GM23248 (cell line): ENCODE data around the gene CALD1. TPM values are rescaled to one million over a fixed set of nuclear protein-coding genes. Genes with fewer than 3 reads are reported as not detected.

Experiments used
- DNase-seq: peaks from one replicate; pipeline ENCODE4 v3.0.0-alpha.2; 2015
- H2AFZ ChIP-seq: fragments of 200-600 bp; sonication (generic); 2 replicates; pipeline ENCODE4 v1.6.1; 2016; ENCODE audit warnings: antibody characterized with exemption
- H3F3A ChIP-seq: fragments of 200-600 bp; sonication (generic); 2 replicates; pipeline ENCODE4 v1.6.1; 2016; ENCODE audit warnings: mild to moderate bottlenecking, antibody characterized with exemption, mixed run types; ENCODE audit not compliant: insufficient read depth
- H3K27ac ChIP-seq: fragments of 200-600 bp; sonication (generic); 2 replicates; pipeline ENCODE4 v1.5.1; 2016; ENCODE audit warnings: mild to moderate bottlenecking
- H3K27me3 ChIP-seq: fragments of 200-600 bp; sonication (generic); replicated peaks from 2 replicates; pipeline ENCODE4 v1.6.1; 2016; ENCODE audit warnings: mild to moderate bottlenecking; ENCODE audit not compliant: insufficient read depth
- H3K36me3 ChIP-seq: fragments of 200-600 bp; sonication (generic); 2 replicates; pipeline ENCODE4 v1.6.1; 2016; ENCODE audit warnings: low read depth, mild to moderate bottlenecking
- H3K4me1 ChIP-seq: fragments of 200-600 bp; sonication (generic); 2 replicates; pipeline ENCODE4 v1.6.1; 2016; ENCODE audit warnings: mild to moderate bottlenecking; ENCODE audit not compliant: insufficient read depth
- H3K4me2 ChIP-seq: fragments of 200-600 bp; sonication (generic); one replicate; pipeline ENCODE4 v1.6.1; 2016; ENCODE audit warnings: mild to moderate bottlenecking; ENCODE audit not compliant: unreplicated experiment
- H3K4me3 ChIP-seq: fragments of 200-600 bp; sonication (generic); 2 replicates; pipeline ENCODE4 v1.5.1; 2016; ENCODE audit warnings: mild to moderate bottlenecking
- H3K79me2 ChIP-seq: fragments of 200-600 bp; sonication (generic); 2 replicates; pipeline ENCODE4 v1.6.1; 2016; ENCODE audit warnings: mild to moderate bottlenecking; ENCODE audit not compliant: insufficient read depth
- H3K9ac ChIP-seq: fragments of 200-600 bp; sonication (generic); 2 replicates; pipeline ENCODE4 v1.6.1; 2016; ENCODE audit warnings: mild to moderate bottlenecking
- H3K9me2 ChIP-seq: fragments of 200-600 bp; sonication (generic); 2 replicates; pipeline ENCODE4 v1.6.1; 2016; ENCODE audit warnings: mixed run types, mild to moderate bottlenecking, moderate library complexity; ENCODE audit not compliant: insufficient read depth
- H3K9me3 ChIP-seq: fragments of 200-600 bp; sonication (generic); one replicate; pipeline ENCODE4 v1.6.1; 2017; ENCODE audit warnings: low read depth
- H4K20me1 ChIP-seq: fragments of 200-600 bp; sonication (generic); 2 replicates; pipeline ENCODE4 v1.6.0; 2016; ENCODE audit not compliant: insufficient read depth
- EZH2 ChIP-seq: fragments of 200-600 bp; sonication (generic); IDR thresholded peaks from 2 replicates; pipeline ENCODE4 v1.6.1; 2018; ENCODE audit warnings: antibody characterized with exemption, mild to moderate bottlenecking; ENCODE audit not compliant: insufficient read depth, poor library complexity, severe bottlenecking
- EZH2phosphoT487 ChIP-seq: fragments of 200-600 bp; sonication (generic); IDR thresholded peaks from 2 replicates; pipeline ENCODE4 v1.6.1; 2018; ENCODE audit warnings: antibody characterized with exemption, moderate library complexity, mild to moderate bottlenecking, low read depth; ENCODE audit not compliant: insufficient read depth
- WGBS, 2 experiments: methylation state at CpG; one replicate each; pipeline ENCODE4 v1.1.6; 2015 to 2017; ENCODE audit warnings: low lambda C conversion rate in 2 of 2, low coverage in 1 of 2; ENCODE audit errors: missing lambda C conversion rate in 2 of 2; 5-methylcytosine and 5-hydroxymethylcytosine counted together
- in situ Hi-C: fragments of 300-500 bp; cut with MboI; formaldehyde crosslinking; loops from 2 replicates; pipeline ENCODE4 v1.15.0; 2020
- polyA plus RNA-seq: library from polyadenylated mRNA; unstranded; fragments of >200 nt; fragmentation: Nextera tagmentation; extraction: Ambion mirVana; gene quantifications from 2 replicates; pipeline ENCODE4 v1.2.1, GENCODE V29; 2016
- total RNA-seq: library from RNA; depleted of rRNA; stranded (reverse); fragments of >200 nt; shearing (Covaris generic); gene quantifications from 2 replicates; pipeline ENCODE4 v1.2.3, GENCODE V29; 2014

Gene CALD1
- total and polyA plus RNA-seq, 2 experiments from 2014 or later, result 698 to 1,687 TPM

GRCh38 chr7:134945691-134946090, 166.3 kb downstream of the CALD1 start:
- H3K4me1 ChIP-seq, result peaks cover 55% of the 10 kb centered on the region
- H3K27me3 ChIP-seq, result no peaks in the 10 kb centered on the region
- TF ChIP-seq EZH2 (no peak), EZH2phosphoT487 (no peak)
- H3K4me3 ChIP-seq, result no peak overlapping the region
- no peaks in the 10 kb centered on the region for H3K9me2 ChIP-seq
- in situ Hi-C loops, result no loop called here
- no peaks in the 10 kb centered on the region for H3K9me3 ChIP-seq
- no peaks in the 10 kb centered on the region for H4K20me1 ChIP-seq
- 63 to 69% methylated on average over 3 of the region's 3 CpGs for WGBS, 2 experiments
- H2AFZ ChIP-seq, result no peak overlapping the region
- no peak for DNase-seq
- peaks cover 89% of the 10 kb centered on the region for H3K36me3 ChIP-seq
- H3F3A ChIP-seq, result peaks cover 82% of the 10 kb centered on the region
- peak overlapping the region; percentile 10 for H3K4me2 ChIP-seq
- peaks cover 61% of the 10 kb centered on the region for H3K79me2 ChIP-seq
- no peak overlapping the region for H3K9ac ChIP-seq
- H3K27ac ChIP-seq, result 0 out of 2 replicates have a peak overlapping the region, but pooled peaks have one; percentile 23

- TF ChIP-seq EZH2phosphoT487, result no peak
- no peak for TF ChIP-seq EZH2
- Histone ChIP-seq H3K4me3 (no peak overlapping the region), H2AFZ (no peak overlapping the region), H3K9me2 (no peaks in the 10 kb centered on the region), H3K27me3 (no peaks in the 10 kb centered on the region), H3K36me3 (peaks cover 90% of the 10 kb centered on the region), H3K9me3 (no peaks in the 10 kb centered on the region), H3K4me2 (peak overlapping the region; percentile 10), H3K4me1 (peaks cover 49% of the 10 kb centered on the region), H3K27ac (peak overlapping the region; percentile 23), H4K20me1 (no peaks in the 10 kb centered on the region), H3K79me2 (peaks cover 61% of the 10 kb centered on the region), H3K9ac (no peak overlapping the region), H3F3A (peaks cover 82% of the 10 kb centered on the region)
- 61% methylated on average over 2 of the region's 2 CpGs for WGBS, 2 experiments
- in situ Hi-C loops, result no loop called here
- peak; percentile 76 for DNase-seq
Observed at GRCh38 chr7:134946260-134946659, 166.8 kb downstream of the CALD1 start.

GRCh38 chr7:134947329-134947728, 167.9 kb downstream of the CALD1 start:
- Histone ChIP-seq H3K36me3 (peaks cover 91% of the 10 kb centered on the region), H2AFZ (no peak overlapping the region), H4K20me1 (no peaks in the 10 kb centered on the region), H3K9ac (no peak overlapping the region), H3F3A (peaks cover 82% of the 10 kb centered on the region), H3K79me2 (peaks cover 54% of the 10 kb centered on the region), H3K4me1 (peaks cover 39% of the 10 kb centered on the region), H3K4me2 (no peak overlapping the region), H3K9me3 (no peaks in the 10 kb centered on the region), H3K27ac (no peak overlapping the region), H3K27me3 (no peaks in the 10 kb centered on the region), H3K4me3 (no peak overlapping the region), H3K9me2 (no peaks in the 10 kb centered on the region)
- TF ChIP-seq EZH2, result no peak
- no peak for TF ChIP-seq EZH2phosphoT487
- in situ Hi-C loops, result no loop called here
- DNase-seq, result no peak
- WGBS, 2 experiments, result 82 to 86% methylated on average over 17 of the region's 17 CpGs

- TF ChIP-seq EZH2 (no peak), EZH2phosphoT487 (no peak)
- Histone ChIP-seq H3K27me3 (no peaks in the 10 kb centered on the region), H3K9ac (no peak overlapping the region), H3K9me2 (no peaks in the 10 kb centered on the region), H3F3A (peaks cover 85% of the 10 kb centered on the region), H3K27ac (peak overlapping the region; percentile 77), H3K4me1 (peaks cover 36% of the 10 kb centered on the region), H3K4me3 (no peak overlapping the region), H3K79me2 (peaks cover 52% of the 10 kb centered on the region), H3K36me3 (peaks cover 91% of the 10 kb centered on the region), H4K20me1 (no peaks in the 10 kb centered on the region), H3K9me3 (no peaks in the 10 kb centered on the region), H2AFZ (no peak overlapping the region), H3K4me2 (no peak overlapping the region)
- WGBS, 2 experiments, result 97 to 100% methylated on average over 1 of the region's 1 CpG
- in situ Hi-C loops, result no loop called here
- no peak for DNase-seq
Observed at GRCh38 chr7:134947831-134948230, 168.4 kb downstream of the CALD1 start.

- Histone ChIP-seq H3K27ac (peak overlapping the region; percentile 77), H3K36me3 (peaks cover 93% of the 10 kb centered on the region), H3K9me2 (no peaks in the 10 kb centered on the region), H4K20me1 (no peaks in the 10 kb centered on the region), H3K4me2 (peak overlapping the region; percentile 26), H3K27me3 (no peaks in the 10 kb centered on the region), H3F3A (peaks cover 90% of the 10 kb centered on the region), H3K9ac (peak overlapping the region; percentile 4; the same call in 1 of the 2 replicates), H3K79me2 (peaks cover 51% of the 10 kb centered on the region), H3K4me3 (no peak overlapping the region), H2AFZ (no peak overlapping the region), H3K9me3 (no peaks in the 10 kb centered on the region), H3K4me1 (peaks cover 36% of the 10 kb centered on the region)
- no peak for DNase-seq
- no peak for TF ChIP-seq EZH2
- TF ChIP-seq EZH2phosphoT487, result no peak
- WGBS, 2 experiments, result 61 to 65% methylated on average over 4 of the region's 4 CpGs
- in situ Hi-C loops, result no loop called here
Observed at GRCh38 chr7:134948246-134948645, 168.8 kb downstream of the CALD1 start.
